ENCODE results near the gene TRAPPC2B.

The TRAPPC2B gene

DNA sequence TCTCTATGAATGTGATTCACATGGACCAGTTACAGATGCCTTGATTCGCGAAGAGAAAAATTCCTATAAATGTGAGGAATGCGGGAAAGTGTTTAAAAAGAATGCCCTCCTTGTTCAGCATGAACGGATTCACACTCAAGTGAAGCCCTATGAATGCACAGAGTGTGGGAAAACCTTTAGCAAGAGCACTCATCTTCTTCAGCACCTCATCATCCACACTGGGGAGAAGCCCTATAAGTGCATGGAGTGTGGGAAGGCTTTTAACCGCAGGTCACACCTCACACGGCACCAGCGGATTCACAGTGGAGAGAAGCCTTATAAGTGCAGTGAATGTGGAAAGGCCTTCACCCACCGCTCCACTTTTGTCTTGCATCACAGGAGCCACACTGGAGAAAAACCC lies 35.4 kb upstream of the TRAPPC2B start:
- no peak for TF ChIP-seq CTCF (IDR thresholded peaks at IDR 0.05; ENCODE audit: poor library complexity, severe bottlenecking)
- DNase-seq (ENCODE audit: low spot score), result no peak
- no peak overlapping the region for H3K27ac ChIP-seq (ENCODE audit: poor library complexity, severe bottlenecking)
- no peaks in the 10 kb centered on the region for H3K9me3 ChIP-seq (ENCODE audit: severe bottlenecking)
- no peak for ATAC-seq (ENCODE audit: low read depth)
- no peaks in the 10 kb centered on the region for H3K27me3 ChIP-seq (ENCODE audit: insufficient read depth, poor library complexity, severe bottlenecking)
- no peaks in the 10 kb centered on the region for H3K4me1 ChIP-seq (ENCODE audit: insufficient read depth, poor library complexity, severe bottlenecking)
- H3K36me3 ChIP-seq (ENCODE audit: low read depth), result peaks cover 64% of the 10 kb centered on the region
- no peak overlapping the region for H3K4me3 ChIP-seq (ENCODE audit: severe bottlenecking)

- Histone ChIP-seq H3K27me3 (ENCODE audit: insufficient read depth, poor library complexity, severe bottlenecking) (no peaks in the 10 kb centered on the region), H3K4me1 (ENCODE audit: insufficient read depth, poor library complexity, severe bottlenecking) (peaks cover 11% of the 10 kb centered on the region), H3K27ac (ENCODE audit: poor library complexity, severe bottlenecking) (peak overlapping the region; percentile 20), H3K36me3 (ENCODE audit: low read depth) (peaks cover 10% of the 10 kb centered on the region), H3K9me3 (ENCODE audit: severe bottlenecking) (no peaks in the 10 kb centered on the region), H3K4me3 (ENCODE audit: severe bottlenecking) (no peak overlapping the region)
- peak; percentile 73 for DNase-seq (ENCODE audit: low spot score)
- peak; percentile 95 for ATAC-seq (ENCODE audit: low read depth)
- no peak for TF ChIP-seq CTCF (IDR thresholded peaks at IDR 0.05; ENCODE audit: poor library complexity, severe bottlenecking)
Measured at GRCh38 chr19:57334191-57334590, 29.2 kb upstream of the TRAPPC2B start.

DNA sequence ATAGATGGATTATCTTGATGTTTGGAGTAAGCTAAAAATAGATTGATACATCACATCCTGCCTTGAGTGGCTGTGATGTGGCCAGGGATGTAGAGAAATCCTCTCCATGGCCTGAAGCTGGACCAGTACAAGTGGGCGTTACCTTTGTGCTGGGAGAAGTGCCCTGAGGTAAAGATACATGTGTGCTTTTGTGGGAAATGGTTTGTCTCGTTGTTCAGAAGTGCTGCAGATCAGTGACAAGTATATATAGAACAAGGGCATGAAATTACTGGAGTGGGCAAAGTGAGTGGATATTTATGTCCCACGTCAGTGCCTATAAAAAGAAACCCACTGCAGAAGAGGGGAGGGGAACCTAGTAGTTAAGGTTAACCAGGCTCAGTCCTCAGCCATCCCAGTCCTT lies 24.5 kb upstream of the TRAPPC2B start:
- H3K4me1 ChIP-seq (ENCODE audit: insufficient read depth, poor library complexity, severe bottlenecking), result peaks cover 10% of the 10 kb centered on the region
- no peak for TF ChIP-seq CTCF (IDR thresholded peaks at IDR 0.05; ENCODE audit: poor library complexity, severe bottlenecking)
- H3K9me3 ChIP-seq (ENCODE audit: severe bottlenecking), result no peaks in the 10 kb centered on the region
- no peak overlapping the region for H3K4me3 ChIP-seq (ENCODE audit: severe bottlenecking)
- no peaks in the 10 kb centered on the region for H3K27me3 ChIP-seq (ENCODE audit: insufficient read depth, poor library complexity, severe bottlenecking)
- ATAC-seq (ENCODE audit: low read depth) (no peak), DNase-seq (ENCODE audit: low spot score) (no peak)
- H3K36me3 ChIP-seq (ENCODE audit: low read depth), result no peaks in the 10 kb centered on the region
- H3K27ac ChIP-seq (ENCODE audit: poor library complexity, severe bottlenecking), result no peak overlapping the region

DNA sequence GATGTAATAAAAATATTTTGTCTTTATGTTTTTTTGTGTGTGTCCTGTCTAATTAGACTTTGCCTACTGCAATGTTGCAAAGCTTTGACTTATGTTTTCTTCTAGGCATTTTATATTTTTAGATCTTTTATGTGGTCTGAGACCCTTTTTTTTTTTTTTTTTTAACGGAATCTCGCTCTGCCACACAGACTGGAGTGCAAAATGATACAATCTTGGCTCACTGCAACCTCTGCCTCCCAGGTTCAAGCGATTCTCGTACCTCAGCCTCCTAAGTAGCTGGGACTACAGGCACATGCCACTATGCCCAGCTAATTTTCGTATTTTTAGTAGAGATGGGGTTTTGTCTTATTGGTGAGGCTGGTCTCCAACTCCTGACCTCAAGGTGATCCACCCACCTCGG lies 20.8 kb upstream of the TRAPPC2B start:
- Histone ChIP-seq H3K36me3 (ENCODE audit: low read depth) (no peaks in the 10 kb centered on the region), H3K4me1 (ENCODE audit: insufficient read depth, poor library complexity, severe bottlenecking) (no peaks in the 10 kb centered on the region), H3K4me3 (ENCODE audit: severe bottlenecking) (no peak overlapping the region), H3K27me3 (ENCODE audit: insufficient read depth, poor library complexity, severe bottlenecking) (no peaks in the 10 kb centered on the region), H3K27ac (ENCODE audit: poor library complexity, severe bottlenecking) (no peak overlapping the region), H3K9me3 (ENCODE audit: severe bottlenecking) (no peaks in the 10 kb centered on the region)
- no peak for ATAC-seq (ENCODE audit: low read depth)
- DNase-seq (ENCODE audit: low spot score), result no peak
- no peak for TF ChIP-seq CTCF (IDR thresholded peaks at IDR 0.05; ENCODE audit: poor library complexity, severe bottlenecking)

- Histone ChIP-seq H3K4me1 (ENCODE audit: insufficient read depth, poor library complexity, severe bottlenecking) (peaks cover 5% of the 10 kb centered on the region), H3K9me3 (ENCODE audit: severe bottlenecking) (no peaks in the 10 kb centered on the region), H3K27ac (ENCODE audit: poor library complexity, severe bottlenecking) (no peak overlapping the region), H3K4me3 (ENCODE audit: severe bottlenecking) (no peak overlapping the region), H3K36me3 (ENCODE audit: low read depth) (peaks cover 1% of the 10 kb centered on the region), H3K27me3 (ENCODE audit: insufficient read depth, poor library complexity, severe bottlenecking) (no peaks in the 10 kb centered on the region)
- ATAC-seq (ENCODE audit: low read depth) (no peak), DNase-seq (ENCODE audit: low spot score) (no peak)
- no peak for TF ChIP-seq CTCF (IDR thresholded peaks at IDR 0.05; ENCODE audit: poor library complexity, severe bottlenecking)
Measured at GRCh38 chr19:57348136-57348535, 15.2 kb upstream of the TRAPPC2B start.

Data from RWPE2 (cell line).